CD4-positive, alpha-beta T cell (primary cell): Measurements from ENCODE around the gene ACKR2. TPM values are rescaled to one million over a fixed set of nuclear protein-coding genes. Genes with fewer than 3 reads are reported as not detected.

Experiments used
- ATAC-seq: fragments of 200-7000 bp; cut with Tn5 transposase; one replicate; pipeline ENCODE4 v1.10.0; 2022; ENCODE audit warnings: mild to moderate bottlenecking; ENCODE audit not compliant: poor library complexity
- CTCF ChIA-PET: fragments of 350-600 bp; sonication (Branson Sonifier 250); formaldehyde crosslinking; loops from one replicate; lab custom pipeline; 2021; ENCODE audit warnings: antibody characterized with exemption, inconsistent platforms; lab: Charles Lee
- POLR2A ChIA-PET: fragments of 350-600 bp; sonication (Branson Sonifier 250); formaldehyde crosslinking; loops from one replicate; lab custom pipeline; 2021; ENCODE audit warnings: antibody characterized with exemption, inconsistent platforms; lab: Charles Lee
- DNase-seq, 14 experiments: peaks; one replicate each; pipeline ENCODE4 v3.0.0-alpha.2; 2013 to 2020; ENCODE audit warnings: mixed read lengths in 2 of 14
- H3K27ac ChIP-seq, 2 donors: one replicate each; pipeline versions ENCODE4 v1.5.1 to v1.7.0; 2013; ENCODE audit warnings: low read length in 2 of 2, low read depth in 1 of 2, mild to moderate bottlenecking in 1 of 2
- H3K27me3 ChIP-seq, 2 experiments: 1 replicate in 1 of 2; 2 replicates in 1 of 2; pipeline versions ENCODE4 v1.6.1 to v1.7.0; 2013; ENCODE audit warnings: low read length in 2 of 2, control low read depth in 1 of 2, mild to moderate bottlenecking in 1 of 2, moderate library complexity in 1 of 2; ENCODE audit not compliant: insufficient read depth in 2 of 2, control insufficient read depth in 1 of 2
- H3K36me3 ChIP-seq: one replicate; pipeline ENCODE4 v1.6.1; 2013; ENCODE audit warnings: low read length, control low read depth; ENCODE audit not compliant: insufficient read depth
- H3K4me1 ChIP-seq: one replicate; pipeline ENCODE4 v1.6.1; 2013; ENCODE audit warnings: low read length, control low read depth; ENCODE audit not compliant: insufficient read depth
- H3K4me3 ChIP-seq: one replicate; pipeline ENCODE4 v1.5.1; 2013; ENCODE audit warnings: mild to moderate bottlenecking, low read length, moderate library complexity
- H3K9me3 ChIP-seq, 2 experiments: 1 replicate in 1 of 2; 2 replicates in 1 of 2; pipeline versions ENCODE4 v1.6.1 to v1.7.0; 2013; ENCODE audit warnings: low read length in 2 of 2, mild to moderate bottlenecking in 2 of 2, control low read depth in 1 of 2, moderate library complexity in 1 of 2; ENCODE audit not compliant: control insufficient read depth in 1 of 2, insufficient read depth in 1 of 2
- H3K27ac Mint-ChIP-seq: one replicate; pipeline ENCODE4 v1.8.0; 2020; ENCODE audit warnings: mixed read lengths
- H3K27me3 Mint-ChIP-seq: one replicate; pipeline ENCODE4 v1.8.0; 2021; ENCODE audit warnings: mixed read lengths
- H3K36me3 Mint-ChIP-seq: one replicate; pipeline ENCODE4 v1.8.0; 2021; ENCODE audit warnings: low read depth, mixed read lengths
- H3K4me1 Mint-ChIP-seq: one replicate; pipeline ENCODE4 v1.8.0; 2021; ENCODE audit warnings: low read depth, mixed read lengths
- H3K4me3 Mint-ChIP-seq: one replicate; pipeline ENCODE4 v1.8.0; 2020; ENCODE audit warnings: mild to moderate bottlenecking, mixed read lengths
- H3K9me3 Mint-ChIP-seq: one replicate; pipeline ENCODE4 v1.8.0; 2020; ENCODE audit warnings: mixed read lengths
- CTCF ChIP-seq: fragments of 200-600 bp; IDR thresholded peaks from one replicate; pipeline ENCODE4 v1.8.0; 2022; ENCODE audit warnings: antibody characterized with exemption, mild to moderate bottlenecking
- intact Hi-C, 2 experiments: fragments of 100-400 bp; cut with DNase I in 1 of 2; cut with micrococcal nuclease in 1 of 2; formaldehyde crosslinking; loops; one replicate each; pipeline versions ENCODE4 v1.15.1 to v1.9.0; 2023 to 2025; cut with DNase I, micrococcal nuclease
- total RNA-seq, 174 experiments: library from RNA in 2 of 174; stranded (reverse) in 2 of 174; gene quantifications; one replicate each; pipeline ENCODE4 v1.2.3 and lab custom pipeline; 2021 to 2026

The ACKR2 gene
- total RNA-seq, 2 experiments from 2014 or later = 0.42 TPM; not detected in 1

- Mint-ChIP-seq H3K4me1 (peaks cover 7% of the 10 kb centered on the region), H3K9me3 (no peaks in the 10 kb centered on the region), H3K27me3 (peaks cover 5% of the 10 kb centered on the region), H3K27ac (no peak overlapping the region), H3K36me3 (no peaks in the 10 kb centered on the region), H3K4me3 (no peak overlapping the region)
- CTCF ChIA-PET = no interaction called here
- Histone ChIP-seq H3K27me3 (no peaks in the 10 kb centered on the region), H3K4me3 (no peak overlapping the region), H3K36me3 (no peaks in the 10 kb centered on the region), H3K27ac (no peak overlapping the region), H3K9me3 (no peaks in the 10 kb centered on the region), H3K4me1 (peaks cover 11% of the 10 kb centered on the region)
- POLR2A ChIA-PET = no interaction called here
- intact Hi-C loops = no loop called here
- DNase-seq (no peak), ATAC-seq (no peak)
- TF ChIP-seq CTCF = no peak
Measured at GRCh38 chr3:42843713-42844411, 34.6 kb downstream of the ACKR2 start.

DNA sequence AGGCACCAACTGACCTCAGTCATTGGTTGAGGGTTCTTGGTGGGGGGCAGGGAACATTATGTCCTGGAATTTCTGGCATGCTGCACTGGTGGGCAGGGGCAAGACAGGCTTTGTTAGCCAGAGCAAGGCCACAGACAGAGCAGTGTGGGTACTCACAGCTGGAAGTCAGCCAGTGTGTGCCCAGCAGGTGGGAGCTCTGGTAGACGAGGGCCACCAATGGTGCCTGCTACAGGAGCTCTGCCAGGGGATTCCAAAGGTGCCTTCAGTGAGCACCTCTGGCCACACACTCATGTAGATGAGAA lies 35.1 kb downstream of the ACKR2 start:
- Mint-ChIP-seq H3K4me1 (peaks cover 7% of the 10 kb centered on the region), H3K4me3 (no peak overlapping the region), H3K27ac (no peak overlapping the region), H3K27me3 (peaks cover 5% of the 10 kb centered on the region), H3K36me3 (no peaks in the 10 kb centered on the region), H3K9me3 (no peaks in the 10 kb centered on the region)
- no peak overlapping the region for H3K27ac ChIP-seq
- intact Hi-C loops = no loop called here
- CTCF ChIA-PET = no interaction called here
- ATAC-seq = no peak
- TF ChIP-seq CTCF = no peak
- POLR2A ChIA-PET = no interaction called here
- no peaks in the 10 kb centered on the region for H3K27me3 ChIP-seq
- no peaks in the 10 kb centered on the region for H3K36me3 ChIP-seq
- no peak for DNase-seq
- H3K4me1 ChIP-seq = peaks cover 11% of the 10 kb centered on the region
- no peak overlapping the region for H3K4me3 ChIP-seq
- H3K9me3 ChIP-seq = no peaks in the 10 kb centered on the region

DNA sequence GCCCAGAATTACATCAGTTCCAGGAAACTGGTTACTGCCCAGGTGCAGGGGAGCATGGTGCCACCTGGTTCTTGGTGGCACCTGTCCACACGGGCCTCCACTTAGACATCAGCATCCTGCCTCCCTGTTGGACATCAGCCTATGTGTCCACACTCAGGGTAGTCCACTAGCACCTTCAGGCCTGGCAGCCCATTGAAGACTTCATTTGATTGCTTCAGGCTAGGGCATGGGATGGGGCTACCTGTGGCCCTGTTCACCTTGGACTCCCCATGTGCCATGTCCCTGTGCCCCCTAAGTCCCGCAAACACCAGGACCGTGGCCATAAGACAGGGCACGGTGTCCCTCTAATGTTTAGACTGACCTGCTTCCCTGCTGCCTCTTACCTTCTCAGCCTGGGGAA lies 35.6 kb downstream of the ACKR2 start:
- intact Hi-C loops = no loop called here
- Mint-ChIP-seq H3K9me3 (no peaks in the 10 kb centered on the region), H3K27me3 (peaks cover under 1% of the 10 kb centered on the region), H3K4me3 (no peak overlapping the region), H3K27ac (no peak overlapping the region), H3K4me1 (peaks cover 7% of the 10 kb centered on the region), H3K36me3 (no peaks in the 10 kb centered on the region)
- Histone ChIP-seq H3K27me3 (no peaks in the 10 kb centered on the region), H3K27ac (no peak overlapping the region), H3K9me3 (no peaks in the 10 kb centered on the region), H3K4me3 (no peak overlapping the region), H3K36me3 (no peaks in the 10 kb centered on the region), H3K4me1 (peaks cover 11% of the 10 kb centered on the region)
- ATAC-seq (no peak), DNase-seq (no peak)
- no peak for TF ChIP-seq CTCF
- CTCF ChIA-PET = no interaction called here
- POLR2A ChIA-PET = no interaction called here
